Mesendoderm (in vitro differentiated cells): ENCODE measurements around the gene STIM2.

ENCODE experiments used
- DNase-seq: peaks from one replicate; pipeline ENCODE4 v3.0.0; 2013
- H2AK5ac ChIP-seq: 2 replicates; pipeline ENCODE4 v1.6.1; 2013; ENCODE audit warnings: low read length, inconsistent platforms
- H2BK120ac ChIP-seq: 2 replicates; pipeline ENCODE4 v1.6.1; 2013; ENCODE audit warnings: low read depth, mild to moderate bottlenecking, low read length, moderate library complexity, mixed read lengths
- H2BK15ac ChIP-seq: replicated peaks from 2 replicates; pipeline ENCODE4 v1.6.1; 2013; ENCODE audit warnings: low read depth, mild to moderate bottlenecking, moderate library complexity
- H2BK5ac ChIP-seq: 2 replicates; pipeline ENCODE4 v1.6.1; 2013; ENCODE audit warnings: low read length, inconsistent platforms
- H3K18ac ChIP-seq: 2 replicates; pipeline ENCODE4 v1.6.1; 2013; ENCODE audit warnings: mild to moderate bottlenecking, low read length, mixed read lengths
- H3K23ac ChIP-seq: one replicate; pipeline ENCODE4 v1.6.1; 2013; ENCODE audit warnings: low read length
- H3K27ac ChIP-seq: 2 replicates; pipeline ENCODE4 v1.5.1; 2013; ENCODE audit warnings: low read depth, mild to moderate bottlenecking, inconsistent platforms, low read length, moderate library complexity
- H3K27me3 ChIP-seq: 2 replicates; pipeline ENCODE4 v1.6.1; 2013; ENCODE audit warnings: low read length, control low read depth, mild to moderate bottlenecking, inconsistent platforms; ENCODE audit not compliant: insufficient read depth, poor library complexity
- H3K36me3 ChIP-seq: 2 replicates; pipeline ENCODE4 v1.6.1; 2013; ENCODE audit warnings: low read length, inconsistent platforms; ENCODE audit not compliant: control insufficient read depth, insufficient read depth
- H3K4ac ChIP-seq: one replicate; pipeline ENCODE4 v1.6.1; 2013; ENCODE audit warnings: low read depth, mild to moderate bottlenecking, low read length, moderate library complexity
- H3K4me1 ChIP-seq: 2 replicates; pipeline ENCODE4 v1.6.1; 2013; ENCODE audit warnings: low read depth, low read length, inconsistent platforms; ENCODE audit not compliant: control insufficient read depth
- H3K4me2 ChIP-seq: 2 replicates; pipeline ENCODE4 v1.6.1; 2013; ENCODE audit warnings: low read length
- H3K4me3 ChIP-seq: 2 replicates; pipeline ENCODE4 v1.5.1; 2013; ENCODE audit warnings: mild to moderate bottlenecking, low read length
- H3K56ac ChIP-seq: one replicate; pipeline ENCODE4 v1.6.1; 2013; ENCODE audit warnings: low read length
- H3K79me1 ChIP-seq: 2 replicates; pipeline ENCODE4 v1.6.1; 2013; ENCODE audit warnings: low read length, inconsistent platforms
- H3K79me2 ChIP-seq: 2 replicates; pipeline ENCODE4 v1.6.1; 2013; ENCODE audit warnings: mild to moderate bottlenecking, low read length; ENCODE audit not compliant: control insufficient read depth, insufficient read depth
- H3K9ac ChIP-seq: 2 replicates; pipeline ENCODE4 v1.6.1; 2013; ENCODE audit warnings: low read length, inconsistent platforms
- H4K5ac ChIP-seq: one replicate; pipeline ENCODE4 v1.6.1; 2013; ENCODE audit warnings: low read length
- H4K8ac ChIP-seq: one replicate; pipeline ENCODE4 v1.6.1; 2013; ENCODE audit warnings: low read depth, mild to moderate bottlenecking, control low read depth, low read length, moderate library complexity
- WGBS: extraction: QIAGEN DNeasy Blood & Tissue Kit; methylation state at CpG from one replicate; pipeline ENCODE4 v1.1.7; 2013; ENCODE audit warnings: low lambda C conversion rate, missing lambda C conversion rate; ENCODE audit not compliant: insufficient coverage; ENCODE audit errors: extremely low coverage; 5-methylcytosine and 5-hydroxymethylcytosine counted together

STIM2 gene

DNA sequence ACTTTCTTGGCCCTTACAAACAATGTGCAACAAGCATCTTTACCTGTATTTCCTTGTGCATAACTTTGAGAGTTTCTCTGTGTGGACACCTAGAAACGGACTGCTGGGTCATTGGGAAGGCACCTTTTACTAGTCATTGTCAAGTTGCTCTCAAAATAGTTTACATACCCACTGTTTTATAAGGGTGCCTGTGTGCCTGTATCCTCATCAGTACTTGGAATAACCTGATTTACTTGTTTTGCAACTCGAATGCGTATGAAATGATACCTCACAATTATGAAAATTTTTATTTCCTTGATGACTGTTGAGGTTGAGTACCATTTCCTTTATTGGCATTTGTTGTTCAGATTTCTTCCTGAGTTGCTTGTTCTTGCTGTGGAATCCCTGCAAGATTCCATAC lies 150.8 kb downstream of the STIM2 start:
- H2BK120ac ChIP-seq = no peak overlapping the region
- H3K56ac ChIP-seq = no peak overlapping the region
- H3K27me3 ChIP-seq = no peaks in the 10 kb centered on the region
- H3K79me1 ChIP-seq = no peaks in the 10 kb centered on the region
- no peaks in the 10 kb centered on the region for H3K79me2 ChIP-seq
- H3K4ac ChIP-seq = no peak overlapping the region
- no peaks in the 10 kb centered on the region for H3K4me1 ChIP-seq
- no peak overlapping the region for H2BK5ac ChIP-seq
- no peaks in the 10 kb centered on the region for H3K36me3 ChIP-seq
- H3K27ac ChIP-seq = no peak overlapping the region
- H3K9ac ChIP-seq = no peak overlapping the region
- H2AK5ac ChIP-seq = no peak overlapping the region
- no peak overlapping the region for H4K8ac ChIP-seq
- no peak overlapping the region for H3K18ac ChIP-seq
- no peak overlapping the region for H3K23ac ChIP-seq
- H3K4me3 ChIP-seq = no peak overlapping the region
- DNase-seq = no peak
- H4K5ac ChIP-seq = no peak overlapping the region
- H3K4me2 ChIP-seq = no peak overlapping the region
- H2BK15ac ChIP-seq = no peak overlapping the region
- WGBS = no CpG with 5 or more reads among the region's 3 CpGs

DNA sequence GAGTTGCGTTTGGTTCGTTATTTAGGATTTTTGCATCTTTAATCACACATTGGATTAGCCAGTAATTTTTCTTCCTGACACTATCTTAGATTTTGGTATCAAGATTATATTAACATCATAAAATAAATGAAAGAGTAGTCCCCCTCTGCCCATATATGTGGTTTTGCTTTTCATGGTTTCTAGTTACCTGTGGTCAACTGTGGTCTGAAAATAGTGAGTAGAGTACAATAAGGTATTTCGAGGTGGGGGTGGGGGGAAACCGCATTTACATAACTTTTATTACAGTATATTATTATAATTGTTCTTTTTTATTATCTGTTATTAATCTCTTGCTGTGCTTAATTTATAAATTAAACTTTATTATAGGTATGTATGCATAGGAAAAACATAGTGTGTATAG lies 152.4 kb downstream of the STIM2 start:
- DNase-seq = no peak
- Histone ChIP-seq H3K4me3 (no peak overlapping the region), H3K56ac (no peak overlapping the region), H2BK5ac (no peak overlapping the region), H3K36me3 (no peaks in the 10 kb centered on the region), H3K18ac (no peak overlapping the region), H3K9ac (no peak overlapping the region), H3K4me1 (peaks cover 3% of the 10 kb centered on the region), H3K27ac (no peak overlapping the region), H4K5ac (no peak overlapping the region), H3K79me2 (no peaks in the 10 kb centered on the region), H2BK15ac (no peak overlapping the region), H2AK5ac (no peak overlapping the region), H4K8ac (no peak overlapping the region), H2BK120ac (no peak overlapping the region), H3K4me2 (no peak overlapping the region), H3K27me3 (no peaks in the 10 kb centered on the region), H3K79me1 (no peaks in the 10 kb centered on the region), H3K23ac (no peak overlapping the region), H3K4ac (no peak overlapping the region)
- no CpG with 5 or more reads among the region's 4 CpGs for WGBS

DNA sequence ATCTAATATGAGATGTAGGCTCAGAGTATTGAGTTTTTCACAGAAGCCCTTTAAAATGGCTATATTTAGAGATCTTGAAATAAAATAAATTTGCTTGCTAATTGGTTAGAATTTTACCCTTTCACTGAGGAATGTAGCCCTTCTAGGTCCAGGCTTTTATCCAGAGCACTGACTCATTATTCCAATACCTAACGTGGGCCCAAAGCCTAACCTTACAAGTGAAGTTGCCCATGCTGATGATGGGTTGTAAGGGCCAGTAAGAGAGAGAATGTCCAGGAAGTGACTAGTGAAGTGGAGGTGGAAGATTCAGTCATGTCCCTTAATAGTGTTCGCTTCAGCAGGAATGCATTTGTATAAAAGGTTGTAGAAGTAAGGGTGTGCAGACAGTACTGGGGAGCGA lies 155.9 kb downstream of the STIM2 start:
- H3K4ac ChIP-seq = no peak overlapping the region
- no peaks in the 10 kb centered on the region for H3K36me3 ChIP-seq
- no peak overlapping the region for H3K27ac ChIP-seq
- no peak overlapping the region for H4K5ac ChIP-seq
- no peak overlapping the region for H2BK120ac ChIP-seq
- H3K4me3 ChIP-seq = no peak overlapping the region
- H2AK5ac ChIP-seq = no peak overlapping the region
- H3K4me2 ChIP-seq = no peak overlapping the region
- H3K18ac ChIP-seq = no peak overlapping the region
- no peak for DNase-seq
- no peak overlapping the region for H3K9ac ChIP-seq
- H4K8ac ChIP-seq = no peak overlapping the region
- no peaks in the 10 kb centered on the region for H3K79me2 ChIP-seq
- no peaks in the 10 kb centered on the region for H3K79me1 ChIP-seq
- no peak overlapping the region for H3K56ac ChIP-seq
- no peak overlapping the region for H3K23ac ChIP-seq
- peaks cover 3% of the 10 kb centered on the region for H3K4me1 ChIP-seq
- H3K27me3 ChIP-seq = no peaks in the 10 kb centered on the region
- no peak overlapping the region for H2BK15ac ChIP-seq
- no CpG with 5 or more reads among the region's 3 CpGs for WGBS
- H2BK5ac ChIP-seq = no peak overlapping the region

DNA sequence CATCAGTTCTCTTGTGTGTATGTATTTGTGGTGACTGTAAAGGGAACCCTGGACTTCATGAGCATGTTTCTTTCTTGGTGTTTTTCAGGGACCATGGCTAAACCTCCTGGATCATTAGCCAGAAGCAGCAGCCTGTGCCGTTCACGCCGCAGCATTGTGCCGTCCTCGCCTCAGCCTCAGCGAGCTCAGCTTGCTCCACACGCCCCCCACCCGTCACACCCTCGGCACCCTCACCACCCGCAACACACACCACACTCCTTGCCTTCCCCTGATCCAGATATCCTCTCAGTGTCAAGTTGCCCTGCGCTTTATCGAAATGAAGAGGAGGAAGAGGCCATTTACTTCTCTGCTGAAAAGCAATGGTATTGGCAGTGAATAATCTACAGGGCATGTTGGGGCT lies 157.0 kb downstream of the STIM2 start:
- Histone ChIP-seq H2BK15ac (no peak overlapping the region), H3K18ac (no peak overlapping the region), H4K8ac (no peak overlapping the region), H3K4me3 (no peak overlapping the region), H2BK5ac (peak overlapping the region; percentile 9), H3K27me3 (no peaks in the 10 kb centered on the region), H3K23ac (peak overlapping the region; percentile 60), H3K36me3 (no peaks in the 10 kb centered on the region), H3K9ac (no peak overlapping the region), H2BK120ac (no peak overlapping the region), H3K4me2 (no peak overlapping the region), H3K56ac (peak overlapping the region; percentile 19), H3K4me1 (peaks cover 3% of the 10 kb centered on the region), H3K27ac (no peak overlapping the region), H3K4ac (no peak overlapping the region), H2AK5ac (no peak overlapping the region), H3K79me1 (no peaks in the 10 kb centered on the region), H4K5ac (no peak overlapping the region), H3K79me2 (no peaks in the 10 kb centered on the region)
- DNase-seq = no peak
- no CpG with 5 or more reads among the region's 12 CpGs for WGBS

DNA sequence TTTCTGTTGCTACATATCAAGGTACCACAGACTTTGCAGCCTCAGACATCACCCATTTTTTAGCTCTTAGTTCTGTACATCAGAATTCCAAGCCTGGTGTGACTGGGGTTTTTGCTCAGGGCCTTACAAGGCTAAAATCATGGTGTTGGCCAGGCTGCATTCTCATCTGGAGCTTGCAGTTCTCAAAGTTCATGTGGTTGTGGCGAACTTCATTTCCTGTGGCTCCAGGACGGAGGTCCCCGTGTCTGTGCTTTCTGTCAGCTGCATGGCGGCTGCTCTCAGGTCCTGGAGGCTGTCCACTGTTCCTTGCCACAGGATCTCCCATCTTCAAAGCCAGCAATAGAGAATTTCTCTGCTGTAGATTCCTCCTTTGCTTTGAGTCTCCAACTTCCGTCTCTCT lies 157.4 kb downstream of the STIM2 start:
- H3K4ac ChIP-seq = no peak overlapping the region
- no peak overlapping the region for H3K4me2 ChIP-seq
- H3K27me3 ChIP-seq = no peaks in the 10 kb centered on the region
- no peaks in the 10 kb centered on the region for H3K36me3 ChIP-seq
- no peak overlapping the region for H3K56ac ChIP-seq
- peaks cover 3% of the 10 kb centered on the region for H3K4me1 ChIP-seq
- no peaks in the 10 kb centered on the region for H3K79me1 ChIP-seq
- WGBS = no CpG with 5 or more reads among the region's 5 CpGs
- H3K9ac ChIP-seq = no peak overlapping the region
- no peak for DNase-seq
- no peak overlapping the region for H3K4me3 ChIP-seq
- H2AK5ac ChIP-seq = no peak overlapping the region
- no peak overlapping the region for H3K23ac ChIP-seq
- no peak overlapping the region for H3K18ac ChIP-seq
- H3K79me2 ChIP-seq = no peaks in the 10 kb centered on the region
- no peak overlapping the region for H4K8ac ChIP-seq
- no peak overlapping the region for H4K5ac ChIP-seq
- no peak overlapping the region for H2BK120ac ChIP-seq
- H3K27ac ChIP-seq = no peak overlapping the region
- H2BK15ac ChIP-seq = no peak overlapping the region
- no peak overlapping the region for H2BK5ac ChIP-seq

DNA sequence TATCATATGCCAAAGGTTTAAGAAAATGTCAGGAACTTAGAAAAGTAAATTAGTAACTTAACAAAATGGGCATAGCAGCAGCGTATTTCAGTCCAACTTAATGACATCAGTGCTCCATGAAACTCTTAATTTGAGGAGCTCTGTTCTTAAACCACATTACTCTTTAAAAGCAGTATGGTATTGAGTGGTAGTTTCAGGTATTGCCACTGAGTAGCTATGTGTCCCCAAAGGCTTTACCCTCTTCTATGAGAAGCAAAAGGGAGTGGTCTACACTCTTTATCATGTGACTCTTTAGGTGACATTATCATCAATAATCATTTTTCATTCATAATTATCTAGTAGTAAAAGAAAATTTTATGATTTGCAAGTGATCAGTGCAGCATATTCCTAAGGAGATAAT lies 158.3 kb downstream of the STIM2 start:
- no CpG with 5 or more reads among the region's 1 CpG for WGBS
- Histone ChIP-seq H2BK15ac (no peak overlapping the region), H3K56ac (no peak overlapping the region), H3K18ac (no peak overlapping the region), H2AK5ac (no peak overlapping the region), H3K4me3 (no peak overlapping the region), H3K79me2 (no peaks in the 10 kb centered on the region), H3K79me1 (no peaks in the 10 kb centered on the region), H4K5ac (no peak overlapping the region), H3K27me3 (no peaks in the 10 kb centered on the region), H3K4me1 (peaks cover 3% of the 10 kb centered on the region), H3K4ac (no peak overlapping the region), H2BK5ac (no peak overlapping the region), H3K36me3 (no peaks in the 10 kb centered on the region), H3K23ac (no peak overlapping the region), H4K8ac (no peak overlapping the region), H3K9ac (no peak overlapping the region), H3K4me2 (no peak overlapping the region), H2BK120ac (no peak overlapping the region), H3K27ac (no peak overlapping the region)
- DNase-seq = no peak
